A673 (cell line): Measurements from ENCODE around the gene CCDC97.

ENCODE experiments used
- CTCF ChIP-seq: fragments of 300-800, 200-600 bp; sonication (generic); conservative IDR thresholded peaks from 2 replicates; pipeline ENCODE4 v1.5.1; 2017; ENCODE audit warnings: low read depth, mild to moderate bottlenecking, antibody characterized with exemption, low read length, moderate library complexity, mixed read lengths
- EZH2 ChIP-seq: fragments of 200-600 bp; sonication (generic); IDR thresholded peaks from 2 replicates; pipeline ENCODE4 v1.6.1; 2017; ENCODE audit warnings: borderline replicate concordance, low read depth, mild to moderate bottlenecking, mixed read lengths, antibody characterized with exemption, low read length; ENCODE audit not compliant: poor library complexity, severe bottlenecking

DNA sequence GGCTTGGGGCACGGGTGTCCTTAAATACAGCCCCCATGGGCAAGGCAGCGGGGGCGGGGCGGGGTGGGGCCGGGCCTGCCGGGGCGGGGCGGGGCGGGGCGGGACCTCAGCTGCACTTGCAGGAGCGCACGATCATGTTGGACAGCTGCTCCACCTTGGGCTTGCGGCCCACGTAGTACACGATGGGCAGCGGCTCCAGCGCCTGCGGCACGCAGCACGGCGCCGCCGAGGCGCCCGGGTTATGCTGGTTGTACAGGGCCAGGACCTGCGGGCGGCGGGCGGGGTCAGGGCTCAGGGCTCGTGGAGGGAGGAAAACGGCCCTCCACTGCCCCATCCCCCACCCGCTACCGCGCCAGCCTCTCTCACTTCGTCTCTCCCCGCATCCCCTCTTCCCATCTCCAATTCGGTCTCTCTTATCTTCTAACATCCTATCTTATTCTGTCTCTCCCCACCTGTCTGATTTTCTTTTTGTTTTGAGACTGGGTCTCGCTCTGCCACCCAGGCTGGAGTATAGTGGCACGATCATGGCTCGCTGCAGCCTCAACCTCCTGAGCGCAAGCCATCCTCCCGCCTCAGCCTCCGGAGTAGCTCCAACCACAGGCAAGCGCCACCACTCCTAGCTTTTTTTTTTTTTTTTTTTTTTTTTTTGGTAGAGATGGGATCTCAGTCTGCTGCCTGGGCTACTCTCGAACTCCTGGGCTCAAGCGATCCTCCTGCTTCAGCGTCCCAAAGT lies 21.1 kb downstream of the CCDC97 start:
- no peak for TF ChIP-seq CTCF
- no peak for TF ChIP-seq EZH2
